K562 (cell line): ENCODE data around the gene CAB39. TPM values are rescaled to one million over a fixed set of nuclear protein-coding genes. Genes with fewer than 3 reads are reported as not detected.

Experiments used
- ARID2 ChIP-seq: fragments of 450-650 bp; IDR thresholded peaks from 2 replicates; pipeline ENCODE4 v1.6.1; 2017; ENCODE audit warnings: antibody characterized with exemption, mild to moderate bottlenecking
- BDP1 ChIP-seq: IDR thresholded peaks from 3 replicates; pipeline ENCODE4 v1.6.1; 2011; ENCODE audit not compliant: insufficient read length, insufficient read depth
- BHLHE40 ChIP-seq: IDR thresholded peaks from 2 replicates; pipeline ENCODE4 v1.6.1; 2011; ENCODE audit warnings: low read length, improper control_type of control experiment
- CBX5 ChIP-seq: IDR thresholded peaks from 2 replicates; pipeline ENCODE4 v1.6.1; 2014; ENCODE audit warnings: low read depth, borderline replicate concordance
- JUN ChIP-seq, 2 experiments: sonication (generic) in 1 of 2; formaldehyde crosslinking in 1 of 2; IDR thresholded peaks; 2 replicates each; pipeline versions ENCODE4 v1.6.1 to v1.8.0; 2012 to 2022; ENCODE audit warnings: borderline replicate concordance in 2 of 2, mild to moderate bottlenecking in 2 of 2, improper control_type of control experiment in 1 of 2, low read depth in 1 of 2, low read length in 1 of 2, missing genetic modification reagents in 1 of 2
- MTA1 ChIP-seq: fragments of 450-650 bp; IDR thresholded peaks from 2 replicates; pipeline ENCODE4 v1.6.1; 2017; ENCODE audit warnings: borderline replicate concordance
- SP1 ChIP-seq: sonication (generic); formaldehyde crosslinking; IDR thresholded peaks from 2 replicates; pipeline ENCODE4 v1.8.1; 2022; ENCODE audit warnings: mild to moderate bottlenecking, missing genetic modification reagents
- SUPT5H ChIP-seq: fragments of 450-650 bp; IDR thresholded peaks from 2 replicates; pipeline ENCODE4 v1.6.1; 2016
- ZBTB7A ChIP-seq: IDR thresholded peaks from 2 replicates; pipeline ENCODE4 v1.6.1; 2011; ENCODE audit warnings: low read depth, mild to moderate bottlenecking, low read length, moderate library complexity, borderline replicate concordance; ENCODE audit not compliant: control insufficient read depth
- ZNF561 ChIP-seq: fragments of 450-650 bp; formaldehyde crosslinking; conservative IDR thresholded peaks from 2 replicates; pipeline ENCODE4 v1.4.0; 2020; ENCODE audit warnings: mild to moderate bottlenecking, moderate library complexity
- polyA plus RNA-seq, 8 experiments: library from polyadenylated mRNA; depleted of rRNA in 4 of 8; stranded (reverse) in 5 of 8; unstranded in 3 of 8; fragments of >200 nt; fragmentation: Nextera tagmentation in 2 of 8; fragmentation: Illumina TruSeq in 1 of 8; extraction: Ambion mirVana in 2 of 8; extraction: Trizol in 1 of 8; gene quantifications; 2 replicates each; pipeline versions ENCODE4 v1.2.1 to v1.2.3, GENCODE V29; 2011 to 2014; ENCODE audit warnings: inconsistent platforms in 1 of 8, missing spikeins in 1 of 8
- total RNA-seq, 7 experiments: library from RNA; depleted of rRNA in 6 of 7; stranded (reverse); fragments of >200 nt in 6 of 7; fragmentation: Illumina TruSeq in 2 of 7; extraction: Trizol in 2 of 7; gene quantifications; 2 replicates each; pipeline versions ENCODE4 v1.2.1 to v1.2.3, GENCODE V29; 2011 to 2021; ENCODE audit warnings: low replicate concordance in 1 of 7
- TF ChIP-seq, protein P1 (sequence below): fragments of 150-350 bp; conservative IDR thresholded peaks from 2 replicates; pipeline ENCODE4 v1.6.1; 2014; ENCODE audit warnings: low read length
- TF ChIP-seq, protein P2 (sequence below): sonication (generic); formaldehyde crosslinking; IDR thresholded peaks from 2 replicates; pipeline ENCODE4 v1.8.0; 2022; ENCODE audit warnings: mild to moderate bottlenecking, missing genetic modification reagents
- TF ChIP-seq, protein P3 (sequence below), 3 experiments: IDR thresholded peaks in 2 of 3; conservative IDR thresholded peaks in 1 of 3; 2 replicates each; pipeline ENCODE4 v1.5.1; 2011 to 2012; ENCODE audit warnings: low read length in 3 of 3, mild to moderate bottlenecking in 3 of 3, control low read depth in 2 of 3, improper control_type of control experiment in 1 of 3, inconsistent platforms in 1 of 3, low read depth in 1 of 3, mixed read lengths in 1 of 3, moderate library complexity in 1 of 3; ENCODE audit not compliant: insufficient read depth in 2 of 3
- TF ChIP-seq, protein P4 (sequence below): fragments of 450-650 bp; formaldehyde crosslinking; IDR thresholded peaks from 2 replicates; pipeline ENCODE4 v1.4.0; 2020; ENCODE audit warnings: mild to moderate bottlenecking, moderate library complexity
- TF ChIP-seq, protein P5 (sequence below): sonication (generic); formaldehyde crosslinking; IDR thresholded peaks from 2 replicates; pipeline ENCODE4 v1.8.0; 2022; ENCODE audit warnings: missing genetic modification reagents, mild to moderate bottlenecking, moderate library complexity, borderline replicate concordance

CAB39 gene
- total and polyA plus RNA-seq, 9 of the 15 experiments (the other 6 are each of a cell fraction or from before 2014, with no cell fraction given): 27.2 to 94.4 (median 70.1) TPM

DNA sequence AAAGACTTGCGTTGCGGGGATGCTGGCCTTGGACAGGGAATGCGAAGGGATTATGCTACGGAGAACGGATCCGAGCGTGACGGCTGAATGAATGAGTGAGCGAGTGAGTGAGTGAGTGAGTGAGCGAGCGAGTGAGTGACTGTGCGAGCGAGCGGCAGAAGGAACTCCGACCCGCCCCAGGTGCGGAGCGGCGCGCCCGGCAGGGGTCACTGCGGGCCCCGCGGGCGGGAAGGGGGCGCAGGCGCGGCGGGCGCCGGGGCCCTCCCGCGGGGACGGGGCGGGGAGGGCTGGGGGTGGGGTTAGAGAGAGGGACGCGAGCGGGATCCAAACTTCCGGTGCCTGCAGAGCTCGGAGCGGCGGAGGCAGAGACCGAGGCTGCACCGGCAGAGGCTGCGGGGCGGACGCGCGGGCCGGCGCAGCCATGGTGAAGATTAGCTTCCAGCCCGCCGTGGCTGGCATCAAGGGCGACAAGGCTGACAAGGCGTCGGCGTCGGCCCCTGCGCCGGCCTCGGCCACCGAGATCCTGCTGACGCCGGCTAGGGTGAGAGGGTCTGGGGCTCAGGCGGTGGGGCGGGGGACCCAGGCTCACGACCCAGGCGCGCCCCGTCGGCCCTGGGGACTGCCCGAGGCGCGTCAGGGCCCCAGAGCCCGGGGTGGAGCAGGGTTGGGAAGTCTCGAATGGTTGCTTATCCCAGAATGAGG is 152.1 kb downstream of the CAB39 start, which contains the start of gene ITM2C (continued):
- TF ChIP-seq, protein P1, sequence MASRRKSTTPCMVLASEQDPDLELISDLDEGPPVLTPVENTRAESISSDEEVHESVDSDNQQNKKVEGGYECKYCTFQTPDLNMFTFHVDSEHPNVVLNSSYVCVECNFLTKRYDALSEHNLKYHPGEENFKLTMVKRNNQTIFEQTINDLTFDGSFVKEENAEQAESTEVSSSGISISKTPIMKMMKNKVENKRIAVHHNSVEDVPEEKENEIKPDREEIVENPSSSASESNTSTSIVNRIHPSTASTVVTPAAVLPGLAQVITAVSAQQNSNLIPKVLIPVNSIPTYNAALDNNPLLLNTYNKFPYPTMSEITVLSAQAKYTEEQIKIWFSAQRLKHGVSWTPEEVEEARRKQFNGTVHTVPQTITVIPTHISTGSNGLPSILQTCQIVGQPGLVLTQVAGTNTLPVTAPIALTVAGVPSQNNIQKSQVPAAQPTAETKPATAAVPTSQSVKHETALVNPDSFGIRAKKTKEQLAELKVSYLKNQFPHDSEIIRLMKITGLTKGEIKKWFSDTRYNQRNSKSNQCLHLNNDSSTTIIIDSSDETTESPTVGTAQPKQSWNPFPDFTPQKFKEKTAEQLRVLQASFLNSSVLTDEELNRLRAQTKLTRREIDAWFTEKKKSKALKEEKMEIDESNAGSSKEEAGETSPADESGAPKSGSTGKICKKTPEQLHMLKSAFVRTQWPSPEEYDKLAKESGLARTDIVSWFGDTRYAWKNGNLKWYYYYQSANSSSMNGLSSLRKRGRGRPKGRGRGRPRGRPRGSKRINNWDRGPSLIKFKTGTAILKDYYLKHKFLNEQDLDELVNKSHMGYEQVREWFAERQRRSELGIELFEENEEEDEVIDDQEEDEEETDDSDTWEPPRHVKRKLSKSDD: no peak
- no peak for TF ChIP-seq BHLHE40
- TF ChIP-seq SP1 (CRISPR knock-in tag): no peak
- TF ChIP-seq SUPT5H: peak; percentile 64
- TF ChIP-seq, protein P2, sequence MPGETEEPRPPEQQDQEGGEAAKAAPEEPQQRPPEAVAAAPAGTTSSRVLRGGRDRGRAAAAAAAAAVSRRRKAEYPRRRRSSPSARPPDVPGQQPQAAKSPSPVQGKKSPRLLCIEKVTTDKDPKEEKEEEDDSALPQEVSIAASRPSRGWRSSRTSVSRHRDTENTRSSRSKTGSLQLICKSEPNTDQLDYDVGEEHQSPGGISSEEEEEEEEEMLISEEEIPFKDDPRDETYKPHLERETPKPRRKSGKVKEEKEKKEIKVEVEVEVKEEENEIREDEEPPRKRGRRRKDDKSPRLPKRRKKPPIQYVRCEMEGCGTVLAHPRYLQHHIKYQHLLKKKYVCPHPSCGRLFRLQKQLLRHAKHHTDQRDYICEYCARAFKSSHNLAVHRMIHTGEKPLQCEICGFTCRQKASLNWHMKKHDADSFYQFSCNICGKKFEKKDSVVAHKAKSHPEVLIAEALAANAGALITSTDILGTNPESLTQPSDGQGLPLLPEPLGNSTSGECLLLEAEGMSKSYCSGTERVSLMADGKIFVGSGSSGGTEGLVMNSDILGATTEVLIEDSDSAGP (CRISPR knock-in tag): no peak
- TF ChIP-seq, protein P3, sequence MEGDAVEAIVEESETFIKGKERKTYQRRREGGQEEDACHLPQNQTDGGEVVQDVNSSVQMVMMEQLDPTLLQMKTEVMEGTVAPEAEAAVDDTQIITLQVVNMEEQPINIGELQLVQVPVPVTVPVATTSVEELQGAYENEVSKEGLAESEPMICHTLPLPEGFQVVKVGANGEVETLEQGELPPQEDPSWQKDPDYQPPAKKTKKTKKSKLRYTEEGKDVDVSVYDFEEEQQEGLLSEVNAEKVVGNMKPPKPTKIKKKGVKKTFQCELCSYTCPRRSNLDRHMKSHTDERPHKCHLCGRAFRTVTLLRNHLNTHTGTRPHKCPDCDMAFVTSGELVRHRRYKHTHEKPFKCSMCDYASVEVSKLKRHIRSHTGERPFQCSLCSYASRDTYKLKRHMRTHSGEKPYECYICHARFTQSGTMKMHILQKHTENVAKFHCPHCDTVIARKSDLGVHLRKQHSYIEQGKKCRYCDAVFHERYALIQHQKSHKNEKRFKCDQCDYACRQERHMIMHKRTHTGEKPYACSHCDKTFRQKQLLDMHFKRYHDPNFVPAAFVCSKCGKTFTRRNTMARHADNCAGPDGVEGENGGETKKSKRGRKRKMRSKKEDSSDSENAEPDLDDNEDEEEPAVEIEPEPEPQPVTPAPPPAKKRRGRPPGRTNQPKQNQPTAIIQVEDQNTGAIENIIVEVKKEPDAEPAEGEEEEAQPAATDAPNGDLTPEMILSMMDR (IDR thresholded peaks at IDR 0.05 in 2 of 3, conservative IDR thresholded peaks at IDR 0.05 in 1 of 3; ENCODE audit: insufficient read depth in 2 of 3, low read depth in 1 of 3, low read length in 3 of 3): peak; percentile 45 to 60 (median 52); a peak in 5 of 6 replicates
- no peak for TF ChIP-seq ZNF561 (CRISPR knock-in tag)
- TF ChIP-seq JUN (IDR thresholded peaks at IDR 0.05; ENCODE audit: borderline replicate concordance, low read depth, low read length): 0 out of 2 replicates have a peak, but pooled peaks have one; percentile 22
- no peak for TF ChIP-seq JUN (CRISPR knock-in tag; IDR thresholded peaks at IDR 0.05; ENCODE audit: borderline replicate concordance)
- TF ChIP-seq, protein P4, sequence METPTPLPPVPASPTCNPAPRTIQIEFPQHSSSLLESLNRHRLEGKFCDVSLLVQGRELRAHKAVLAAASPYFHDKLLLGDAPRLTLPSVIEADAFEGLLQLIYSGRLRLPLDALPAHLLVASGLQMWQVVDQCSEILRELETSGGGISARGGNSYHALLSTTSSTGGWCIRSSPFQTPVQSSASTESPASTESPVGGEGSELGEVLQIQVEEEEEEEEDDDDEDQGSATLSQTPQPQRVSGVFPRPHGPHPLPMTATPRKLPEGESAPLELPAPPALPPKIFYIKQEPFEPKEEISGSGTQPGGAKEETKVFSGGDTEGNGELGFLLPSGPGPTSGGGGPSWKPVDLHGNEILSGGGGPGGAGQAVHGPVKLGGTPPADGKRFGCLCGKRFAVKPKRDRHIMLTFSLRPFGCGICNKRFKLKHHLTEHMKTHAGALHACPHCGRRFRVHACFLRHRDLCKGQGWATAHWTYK (CRISPR knock-in tag): no peak
- TF ChIP-seq ARID2: no peak
- TF ChIP-seq CBX5: no peak
- TF ChIP-seq, protein P5, sequence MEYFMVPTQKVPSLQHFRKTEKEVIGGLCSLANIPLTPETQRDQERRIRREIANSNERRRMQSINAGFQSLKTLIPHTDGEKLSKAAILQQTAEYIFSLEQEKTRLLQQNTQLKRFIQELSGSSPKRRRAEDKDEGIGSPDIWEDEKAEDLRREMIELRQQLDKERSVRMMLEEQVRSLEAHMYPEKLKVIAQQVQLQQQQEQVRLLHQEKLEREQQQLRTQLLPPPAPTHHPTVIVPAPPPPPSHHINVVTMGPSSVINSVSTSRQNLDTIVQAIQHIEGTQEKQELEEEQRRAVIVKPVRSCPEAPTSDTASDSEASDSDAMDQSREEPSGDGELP (CRISPR knock-in tag): peak; percentile 18; the same call in 1 of the 2 replicates
- peak; percentile 39; the same call in 1 of the 2 replicates for TF ChIP-seq ZBTB7A
- TF ChIP-seq MTA1: no peak; the same call in 1 of the 2 replicates
- TF ChIP-seq BDP1: no peak
